ENCODE measurements around the gene GSG1L.
A peak's percentile ranks its signal among the peaks of the same experiment; 100 is the strongest.
"Not testable (repeated sequence)": the region's sequence is repeated elsewhere in the genome, so short reads cannot be mapped to it uniquely, and the experiment has no call there.

GSG1L gene

DNA sequence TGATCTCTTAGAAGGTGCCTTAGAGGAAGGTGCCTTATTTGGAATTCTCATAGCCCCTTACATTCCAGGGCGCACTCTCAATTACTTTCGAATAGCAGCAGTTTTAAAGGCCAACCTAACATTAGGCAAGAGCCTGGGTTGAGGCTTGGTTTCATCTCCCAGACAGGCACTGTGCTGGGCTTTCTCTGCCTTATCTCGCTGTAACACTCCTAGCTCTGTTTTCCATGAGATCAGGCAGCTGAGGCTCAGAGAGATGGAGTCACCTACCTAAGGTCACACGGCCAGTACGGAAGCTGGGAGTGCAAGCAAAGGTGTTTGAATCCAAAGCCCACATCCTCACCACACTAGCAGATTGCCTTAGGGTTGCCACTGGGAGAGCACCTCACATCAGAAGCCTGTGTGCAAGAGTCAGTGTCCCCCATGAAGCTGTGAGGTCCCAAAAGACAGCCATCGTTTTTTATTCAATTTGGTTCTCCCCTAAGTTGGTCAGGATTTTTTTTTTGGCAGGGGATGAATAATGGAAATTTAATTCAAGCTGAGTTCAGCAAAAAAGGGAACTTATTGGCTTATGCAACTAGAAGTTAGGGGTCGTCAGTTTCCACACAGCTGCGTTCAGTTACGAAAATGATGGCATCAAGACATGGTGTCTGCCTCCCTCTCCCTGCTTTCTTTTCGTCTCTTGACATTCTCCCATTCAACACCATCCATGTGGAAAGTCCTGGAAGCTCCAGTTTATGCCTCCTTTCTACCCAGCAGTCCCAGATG, 307.1 kb downstream of the GSG1L start:
- DNase-seq (ENCODE audit: low read depth in 2 of 2): no peak

- DNase-seq (ENCODE audit: low read depth in 2 of 2): no peak
Measured at GRCh38 chr16:27754788-27755690, 308.5 kb downstream of the GSG1L start.

- no peak for DNase-seq (ENCODE audit: low read depth in 2 of 2)
Measured at GRCh38 chr16:27753563-27753962, 310.0 kb downstream of the GSG1L start.

DNA sequence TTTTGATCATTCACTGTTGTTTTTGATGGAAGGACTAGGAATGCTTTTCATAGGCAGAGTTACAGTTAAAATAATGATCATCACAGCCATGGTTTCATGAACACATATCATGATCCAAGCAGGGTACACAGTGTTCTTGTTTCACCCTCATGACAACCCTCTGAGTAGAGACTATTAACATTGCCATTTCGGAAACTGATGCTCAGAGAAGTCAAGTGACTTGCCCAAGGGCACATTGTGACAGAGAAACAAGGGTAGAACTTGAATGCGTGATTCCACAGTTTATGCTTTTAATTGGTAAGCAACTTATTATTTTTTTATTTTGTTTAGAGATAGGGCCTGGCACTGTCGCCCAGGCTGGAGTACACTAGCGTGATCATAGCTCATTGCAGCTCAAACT, 311.3 kb downstream of the GSG1L start:
- DNase-seq (ENCODE audit: low read depth in 2 of 2): no peak

DNA sequence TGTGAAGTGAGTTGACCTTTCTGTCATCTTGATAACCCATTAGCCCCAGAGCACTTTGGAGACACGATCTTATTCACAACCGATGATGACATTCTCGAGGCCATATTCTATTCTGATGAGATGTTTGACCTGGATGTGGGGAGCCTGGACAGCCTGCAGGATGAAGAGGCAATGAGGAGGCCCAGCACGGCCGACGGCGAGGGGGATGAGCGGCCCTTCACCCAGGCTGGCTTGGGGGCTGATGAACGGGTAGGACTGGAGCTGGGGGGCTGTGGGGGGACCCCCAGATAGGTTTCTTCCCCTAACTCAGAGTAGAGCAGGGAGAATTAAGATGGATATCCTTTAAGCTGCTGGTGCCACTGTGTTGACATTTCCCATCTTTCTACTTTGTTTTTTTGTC, 311.8 kb downstream of the GSG1L start:
- no peak for DNase-seq (ENCODE audit: low read depth in 2 of 2)

DNA sequence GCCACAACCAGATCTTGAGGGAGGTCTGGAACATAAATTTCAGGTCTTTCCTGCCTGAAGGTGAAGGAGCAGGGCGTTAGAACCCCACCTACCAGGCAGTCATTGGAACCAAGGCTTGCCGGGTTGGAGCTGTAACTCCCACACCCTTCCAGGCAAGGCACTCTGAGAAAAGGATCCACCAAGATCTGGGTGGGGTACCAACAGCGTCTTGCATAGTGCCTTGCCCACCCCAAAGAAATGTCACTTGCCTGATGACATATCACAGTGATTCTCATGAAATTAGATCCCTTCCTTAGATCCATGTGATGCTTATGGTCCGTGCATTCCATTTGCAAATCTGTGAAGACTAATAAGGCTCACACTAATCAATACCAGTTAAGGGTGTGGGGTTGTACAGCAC, 312.3 kb downstream of the GSG1L start:
- DNase-seq (ENCODE audit: low read depth in 2 of 2): no peak

DNA sequence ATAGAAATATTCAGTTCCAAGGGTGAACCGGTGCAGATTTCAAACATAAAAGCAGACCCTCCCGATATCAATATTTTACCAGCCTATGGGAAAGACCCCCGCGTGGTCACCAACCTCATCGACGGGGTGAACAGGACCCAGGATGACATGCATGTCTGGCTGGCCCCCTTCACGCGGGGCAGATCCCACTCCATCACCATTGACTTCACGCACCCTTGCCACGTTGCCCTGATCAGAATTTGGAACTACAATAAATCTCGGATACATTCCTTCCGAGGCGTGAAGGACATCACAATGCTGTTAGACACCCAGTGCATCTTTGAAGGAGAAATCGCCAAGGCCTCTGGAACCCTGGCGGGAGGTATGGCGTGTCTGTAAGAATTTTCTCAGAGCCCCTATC, 313.6 kb downstream of the GSG1L start:
- no peak for DNase-seq (ENCODE audit: low read depth in 2 of 2)

- no peak for DNase-seq (ENCODE audit: low read depth in 2 of 2)
Measured at GRCh38 chr16:27749547-27749875, 314.0 kb downstream of the GSG1L start.

DNA sequence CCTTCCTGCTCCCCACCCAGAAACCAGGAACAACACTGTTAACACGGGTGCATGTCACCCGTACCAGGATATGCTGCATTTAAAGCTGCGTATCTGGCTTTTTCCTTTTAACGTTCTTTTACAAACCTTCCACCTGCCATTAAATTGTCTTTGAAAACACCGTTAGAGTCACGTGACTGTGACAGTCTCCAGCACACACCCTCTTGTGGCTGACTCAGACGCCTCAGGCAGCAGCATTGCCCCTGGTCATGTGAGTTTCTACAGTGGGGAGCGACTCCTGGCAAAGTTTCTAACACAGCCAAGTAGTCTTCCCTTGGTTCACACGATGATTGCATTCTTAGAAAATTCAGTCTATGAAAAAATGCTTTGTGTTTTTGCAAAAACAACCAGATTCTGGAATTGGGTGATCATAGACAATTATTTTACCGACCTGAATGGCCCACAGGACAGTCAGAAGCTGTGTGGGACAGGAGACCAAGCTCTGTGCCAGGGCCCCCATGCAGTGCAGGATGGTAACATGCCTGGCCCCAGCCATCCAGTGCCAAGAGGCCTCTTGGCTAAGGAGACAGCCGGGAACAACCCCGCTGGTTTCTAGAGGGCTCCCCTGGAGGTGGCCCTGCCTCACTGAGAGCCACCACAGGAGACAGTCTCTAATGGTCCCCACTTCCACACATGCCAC, 314.5 kb downstream of the GSG1L start:
- peak in 1 of 2 experiments; percentile 7 for DNase-seq (ENCODE audit: low read depth in 2 of 2)

GRCh38 chr16:27747946-27748345, 315.6 kb downstream of the GSG1L start:
- no peak for DNase-seq (ENCODE audit: low read depth in 2 of 2)

GRCh38 chr16:27746076-27746855, 317.2 kb downstream of the GSG1L start:
- no peak for DNase-seq (ENCODE audit: low read depth in 2 of 2)

GRCh38 chr16:27745348-27745747, 318.2 kb downstream of the GSG1L start:
- no peak for DNase-seq (ENCODE audit: low read depth in 2 of 2)

DNA sequence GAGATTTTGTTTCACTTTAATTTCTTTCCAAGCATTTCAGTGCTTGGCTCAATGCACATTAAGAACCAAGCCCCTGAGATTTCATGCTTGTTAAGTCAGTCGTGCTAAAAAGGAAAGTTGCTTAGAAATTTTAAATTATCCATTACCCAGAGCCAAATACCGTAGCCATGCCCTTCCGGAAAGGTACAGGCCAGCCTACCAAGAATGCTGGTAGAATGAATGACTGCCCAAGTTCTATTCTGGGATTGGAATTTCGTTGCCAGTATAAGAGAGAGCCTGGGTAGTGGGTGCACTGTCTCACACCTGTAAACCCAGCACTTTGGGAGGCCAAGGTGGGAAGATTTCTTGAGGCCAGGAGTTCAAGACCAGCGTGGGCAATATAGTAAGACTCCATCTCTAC, 319.6 kb downstream of the GSG1L start:
- DNase-seq (ENCODE audit: low read depth in 2 of 2): no peak

GRCh38 chr16:27743001-27743400, 320.5 kb downstream of the GSG1L start:
- DNase-seq (ENCODE audit: low read depth in 2 of 2): not testable (repeated sequence)

DNA sequence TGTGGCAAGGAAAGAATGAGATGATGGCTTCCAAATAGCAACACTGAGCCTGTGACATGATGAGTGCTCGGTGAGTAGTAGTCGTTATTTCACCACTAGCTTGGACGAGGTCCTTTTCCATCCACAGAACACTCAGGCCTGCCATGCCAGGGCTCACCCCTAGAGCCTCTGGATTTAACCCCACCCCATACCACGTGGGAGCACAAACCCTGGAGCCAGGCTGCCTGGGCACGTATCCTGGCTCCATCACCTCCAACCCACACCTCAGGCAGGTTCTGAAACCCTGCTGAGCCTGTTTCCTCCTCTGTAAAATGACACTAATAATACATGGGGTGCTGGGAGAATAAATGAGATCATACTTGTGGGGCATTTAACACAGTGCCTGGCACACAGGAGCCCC, 321.2 kb downstream of the GSG1L start:
- no peak for DNase-seq (ENCODE audit: low read depth in 2 of 2)

DNA sequence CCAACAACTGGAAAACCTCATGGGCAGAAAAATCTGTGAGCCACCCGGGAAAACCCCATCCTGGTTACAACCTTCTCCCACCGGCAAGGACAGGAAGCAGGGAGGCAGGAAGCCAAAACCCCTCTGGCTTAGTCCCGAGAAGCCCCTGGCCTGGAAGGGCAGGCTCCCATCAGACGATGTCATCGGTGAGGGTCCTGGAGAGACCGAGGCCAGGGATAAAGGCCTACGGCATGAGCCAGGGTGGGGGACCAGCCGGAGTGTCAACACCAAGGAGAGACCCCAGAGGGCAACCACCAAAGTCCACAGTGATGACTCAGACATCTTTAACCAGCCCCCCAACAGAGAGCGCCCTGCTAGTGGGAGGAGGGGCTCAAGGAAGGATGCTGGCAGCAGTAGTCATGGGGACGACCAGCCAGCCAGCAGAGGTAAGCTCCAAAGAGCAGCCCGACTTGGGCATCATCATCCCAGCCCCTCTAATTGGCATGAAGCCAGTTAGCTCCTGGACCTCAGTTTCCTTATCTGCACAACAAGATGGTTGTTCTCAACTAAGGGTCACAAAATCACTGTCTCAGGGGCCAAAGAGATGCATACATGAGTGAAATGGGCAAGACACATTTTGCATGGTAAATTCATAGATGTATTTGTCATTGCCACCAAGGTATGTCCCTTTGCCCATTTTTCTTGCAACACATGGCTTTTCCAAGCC, 322.9 kb downstream of the GSG1L start:
- no peak for DNase-seq (ENCODE audit: low read depth in 2 of 2)

DNA sequence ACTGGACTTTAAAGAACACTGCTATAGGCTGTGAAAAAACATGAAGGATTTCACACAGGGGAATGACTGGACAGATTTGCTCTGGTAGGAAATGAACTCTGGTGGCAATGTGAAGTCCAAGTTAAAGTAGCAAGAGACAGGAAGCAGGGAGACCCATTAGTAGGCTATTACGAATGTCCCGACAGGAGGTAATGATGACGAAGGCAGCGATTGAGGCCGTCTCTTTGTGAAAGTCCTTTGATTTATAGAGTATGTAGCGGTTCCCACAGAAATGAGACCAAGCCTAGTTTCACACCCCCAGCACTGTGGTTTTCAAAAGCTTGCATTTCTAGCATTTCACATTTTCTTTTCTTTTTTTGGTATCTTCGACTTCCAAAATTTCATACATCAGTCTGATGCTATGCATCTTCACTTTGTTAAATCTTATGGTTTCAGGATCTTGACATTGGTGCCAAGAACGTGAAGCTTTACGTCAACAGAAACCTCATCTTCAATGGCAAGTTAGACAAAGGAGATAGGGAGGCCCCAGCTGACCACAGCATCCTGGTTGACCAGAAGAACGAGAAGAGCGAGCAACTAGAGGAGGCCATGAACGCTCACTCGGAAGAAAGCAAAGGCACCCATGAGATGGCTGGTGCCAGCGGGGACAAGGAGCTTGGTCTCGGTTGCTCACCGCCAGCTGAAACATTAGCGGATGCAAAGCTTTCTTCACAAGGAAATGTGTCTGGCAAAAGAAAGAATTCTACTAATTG, 323.7 kb downstream of the GSG1L start:
- no peak for DNase-seq (ENCODE audit: low read depth in 2 of 2)

DNA sequence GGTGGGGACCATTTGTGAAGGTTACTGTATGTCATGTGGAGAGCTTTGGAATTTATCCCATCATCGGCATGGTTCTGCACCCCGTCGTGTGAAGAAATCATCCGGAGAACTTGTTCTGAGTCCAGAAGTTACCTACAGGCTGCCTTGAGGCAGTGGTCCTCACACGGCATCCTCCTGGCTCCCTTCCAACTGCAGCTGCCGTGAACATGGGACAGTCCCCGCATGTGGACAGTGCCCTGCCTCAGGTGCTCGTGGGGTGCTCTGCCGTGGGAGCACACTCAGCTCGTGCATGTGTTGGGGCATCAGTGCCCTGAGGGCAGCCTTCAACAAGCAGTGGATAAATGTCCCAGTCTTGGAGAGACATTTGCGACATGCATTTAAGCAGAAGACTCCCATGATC, 324.9 kb downstream of the GSG1L start:
- DNase-seq (ENCODE audit: low read depth in 2 of 2): no peak
